Stimulated activated CD8-positive, alpha-beta memory T cell treated with anti-CD3 and anti-CD28 coated beads, Interleukin-4, amount 100 ng/mL, for 1 hour (primary cell): ENCODE measurements around the gene DCHS2.

Experiments
- DNase-seq, 2 donors: peaks; one replicate each; pipeline ENCODE4 v3.0.0-alpha.2; 2020; ENCODE audit warnings: low read depth in 2 of 2, low spot score in 1 of 2

Gene DCHS2

DNA sequence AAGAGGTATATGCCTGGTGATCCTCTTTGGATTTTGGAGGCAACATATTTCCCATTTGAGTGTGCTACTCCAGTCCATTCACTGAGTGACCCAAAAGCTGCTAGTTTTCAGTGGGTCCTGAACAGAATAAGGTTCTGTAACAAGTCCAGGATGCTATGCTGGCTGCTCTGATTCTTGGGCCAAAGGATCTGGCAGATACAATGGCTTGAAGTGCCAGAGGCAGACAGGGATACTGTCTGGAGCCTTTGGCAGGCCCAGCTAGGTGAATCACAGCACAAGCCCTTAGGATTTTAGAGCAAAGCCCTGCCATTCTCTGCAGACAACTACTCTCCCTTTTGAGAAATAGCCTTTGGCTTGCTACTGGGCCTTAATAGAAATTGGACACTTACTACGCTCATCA is 40.6 kb downstream of the DCHS2 start:
- no peak for DNase-seq

DNA sequence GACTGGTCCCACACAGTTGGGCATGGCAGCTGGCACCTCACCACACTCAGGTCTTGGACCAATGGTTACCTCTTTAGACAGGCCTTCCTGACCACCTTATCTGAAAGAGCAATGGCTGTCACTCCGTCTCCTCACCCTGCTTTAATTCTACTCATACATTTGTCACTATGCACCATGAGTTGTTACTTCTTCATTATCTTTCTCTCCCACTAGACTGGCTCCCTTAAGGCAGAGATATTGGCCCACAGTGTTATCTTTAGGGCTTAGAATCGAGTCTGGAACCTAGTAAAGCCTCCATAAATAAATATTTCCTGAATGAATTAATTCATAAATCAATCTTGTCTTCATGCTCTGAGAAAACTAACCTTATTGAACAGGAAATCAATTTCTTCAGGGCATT is 46.6 kb downstream of the DCHS2 start:
- DNase-seq, result no peak

DNA sequence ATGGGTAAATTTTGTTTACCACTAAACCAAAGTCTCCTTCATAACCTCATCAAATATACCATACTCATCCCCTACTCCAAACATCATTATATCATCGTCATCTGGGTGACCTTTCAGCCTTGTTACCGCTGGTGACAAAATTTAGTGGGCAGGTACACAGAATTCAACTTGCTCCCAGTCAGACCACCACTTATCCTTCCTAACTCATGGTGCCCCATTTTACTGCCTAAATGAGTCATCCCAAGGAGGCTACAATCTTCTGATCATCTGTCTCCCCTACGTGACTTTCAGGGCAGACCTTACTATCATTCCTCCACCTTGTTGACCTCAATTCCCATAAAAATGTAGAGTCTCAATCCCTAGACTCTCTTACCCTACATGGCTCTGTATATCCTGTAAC is 49.6 kb downstream of the DCHS2 start:
- no peak for DNase-seq

DNA sequence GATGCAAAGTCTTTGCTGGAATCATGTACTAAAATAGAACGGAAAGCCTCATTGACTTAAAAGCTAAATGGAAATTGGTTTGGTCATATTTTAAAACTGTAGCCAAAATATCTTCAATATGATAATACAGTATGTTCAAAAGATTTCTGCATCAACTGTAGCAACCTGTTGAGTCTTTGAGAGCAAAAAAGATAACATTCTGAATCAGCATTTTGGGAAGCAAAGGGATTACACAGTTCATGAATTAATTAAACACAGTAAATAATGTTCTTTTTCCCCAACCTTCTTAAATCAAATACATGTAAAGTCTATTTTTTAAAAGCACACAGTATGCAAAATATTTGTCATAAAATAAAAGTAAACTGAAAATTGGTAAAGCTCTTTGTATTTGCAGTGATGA is 50.5 kb downstream of the DCHS2 start:
- no peak for DNase-seq

DNA sequence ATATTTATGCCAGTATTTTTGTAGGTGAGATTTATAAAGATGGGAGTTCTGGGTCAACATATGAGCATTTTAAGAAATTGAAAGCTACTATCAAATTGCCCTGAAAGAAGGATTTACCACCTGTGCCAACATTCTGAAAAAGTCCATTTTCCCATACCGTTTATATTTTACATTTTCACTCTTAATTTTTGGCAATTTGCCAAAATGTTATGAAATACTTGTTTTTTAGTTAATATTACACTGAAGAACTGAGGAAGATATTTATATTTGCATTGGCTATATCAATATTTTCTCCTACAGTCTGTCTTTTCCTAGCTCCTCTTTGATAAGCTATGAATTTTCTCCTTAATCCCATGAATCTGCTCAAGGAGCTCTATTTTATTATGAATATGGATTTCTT is 52.4 kb downstream of the DCHS2 start:
- no peak for DNase-seq

DNA sequence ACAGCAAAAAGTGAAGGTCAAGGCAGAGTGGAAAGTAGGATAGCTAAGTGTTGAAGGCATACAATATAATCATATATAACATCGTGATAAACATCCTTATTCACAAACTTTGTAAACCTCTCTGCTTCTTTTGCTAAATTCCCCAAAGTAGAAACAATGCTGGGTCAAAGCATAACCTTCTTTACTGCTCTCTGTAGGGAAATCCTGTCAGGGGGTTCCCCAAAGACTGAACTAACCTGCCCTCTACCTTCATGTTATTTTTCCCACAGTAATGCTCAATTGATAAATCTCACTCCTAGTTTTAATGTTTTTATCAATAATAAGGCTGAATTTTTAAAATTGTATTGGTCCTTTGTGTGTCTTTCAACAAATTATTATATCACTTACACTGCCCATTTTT is 55.7 kb downstream of the DCHS2 start:
- DNase-seq, result no peak

DNA sequence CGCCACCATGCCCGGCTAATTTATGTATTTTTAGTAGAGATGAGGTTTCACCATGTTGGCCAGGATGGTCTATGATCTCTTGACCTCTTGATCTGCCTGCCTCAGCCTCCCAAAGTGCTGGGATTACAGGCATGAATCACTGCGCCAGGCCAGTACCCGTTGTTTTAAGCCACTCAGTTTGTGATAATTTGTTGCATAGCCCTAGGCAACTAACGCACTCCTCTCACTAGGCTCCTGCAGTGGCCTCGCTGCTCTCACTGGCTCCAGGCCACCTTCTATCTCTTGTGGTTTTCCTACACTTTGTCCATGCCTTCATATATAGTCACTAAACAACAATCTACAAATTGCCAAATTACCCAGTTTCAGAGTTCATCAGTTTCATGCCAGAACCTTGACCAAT is 58.1 kb downstream of the DCHS2 start:
- no peak for DNase-seq

DNA sequence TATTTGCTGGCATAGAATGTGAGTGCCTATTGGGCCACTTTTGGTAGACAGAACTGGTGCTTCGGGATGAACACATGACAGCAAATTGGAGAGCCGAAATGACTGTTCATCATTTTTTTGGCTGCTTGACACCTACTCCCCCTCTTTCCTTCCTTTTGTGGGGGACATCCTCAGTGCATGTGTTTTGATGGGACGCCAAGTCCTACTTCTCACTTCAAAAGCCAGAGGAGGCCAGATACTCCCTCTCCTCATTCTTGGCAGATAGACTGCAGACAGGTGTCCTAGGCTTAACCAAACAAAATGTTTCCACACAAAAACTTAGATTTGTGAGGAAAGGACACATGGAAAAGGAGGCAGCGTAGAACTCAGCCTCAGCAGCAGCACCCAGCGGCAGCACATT is 62.4 kb downstream of the DCHS2 start:
- DNase-seq, result no peak

DNA sequence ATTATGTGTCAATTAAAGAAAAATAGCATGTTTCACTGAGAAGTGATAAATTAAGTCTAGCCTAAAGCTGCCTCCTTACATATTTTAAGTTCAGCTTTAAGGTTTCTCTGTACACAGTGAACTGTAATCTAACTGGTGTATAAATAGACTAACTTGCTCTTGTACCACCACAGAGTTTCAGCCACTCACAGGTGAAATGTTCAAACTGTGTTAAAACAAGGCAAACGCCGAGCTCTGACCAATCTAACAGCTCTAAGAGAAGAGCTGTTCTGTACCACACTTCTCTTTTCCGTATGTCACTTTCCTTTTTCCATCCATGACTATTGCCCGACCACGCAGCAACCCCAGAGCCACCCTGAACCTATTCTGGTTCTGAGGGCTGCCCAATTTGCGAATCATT is 64.5 kb downstream of the DCHS2 start:
- DNase-seq, result no peak

DNA sequence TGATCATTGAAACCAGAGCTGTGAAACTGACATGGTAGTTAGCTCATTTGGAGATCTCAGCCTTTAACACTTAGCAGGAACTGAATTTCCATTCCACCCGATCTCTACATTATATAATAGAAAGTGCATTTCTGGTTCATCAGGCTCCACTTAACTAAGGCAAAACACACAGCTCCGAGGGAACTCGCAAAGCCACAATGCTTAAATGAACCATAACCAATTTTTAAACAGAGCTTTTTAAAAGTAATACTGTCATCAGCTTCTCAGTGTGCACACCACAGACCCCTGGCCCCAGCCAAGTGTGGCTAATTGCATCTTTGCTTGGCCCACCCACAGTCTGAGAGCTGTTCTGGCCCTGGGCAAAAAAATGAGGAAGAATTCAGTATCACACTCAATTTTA is 66.1 kb downstream of the DCHS2 start:
- no peak for DNase-seq

DNA sequence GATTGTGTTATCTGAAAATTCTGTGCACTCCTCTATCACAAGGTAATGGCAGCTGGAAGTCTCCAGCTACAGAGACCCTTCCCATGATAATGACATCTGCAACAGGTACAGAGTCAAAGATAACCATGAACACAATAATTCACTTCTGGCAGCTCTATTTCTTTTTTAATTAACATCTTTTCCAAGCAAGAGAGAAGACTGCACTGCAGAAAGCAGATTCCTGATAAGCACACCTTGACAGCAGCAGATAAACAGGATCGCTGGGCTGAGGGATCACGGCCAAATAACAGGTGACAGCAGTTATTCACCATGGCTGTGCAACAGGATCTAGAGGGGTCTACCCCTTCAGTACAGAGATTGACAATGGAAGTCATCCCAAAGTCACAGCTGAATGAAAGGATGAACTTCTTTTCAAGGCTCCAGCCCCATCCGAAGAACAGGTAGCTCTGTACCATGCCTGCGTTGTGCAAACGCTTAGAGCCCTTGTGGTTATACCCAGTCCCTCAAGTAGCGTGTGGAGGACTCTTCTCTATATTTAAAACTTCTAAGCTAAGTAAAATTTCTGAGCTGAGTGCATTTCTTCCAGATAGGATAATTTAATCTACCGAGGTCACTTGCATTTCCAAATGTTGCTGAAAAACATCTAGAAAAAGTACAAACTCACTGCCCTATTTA is 66.7 kb downstream of the DCHS2 start:
- DNase-seq, result no peak

DNA sequence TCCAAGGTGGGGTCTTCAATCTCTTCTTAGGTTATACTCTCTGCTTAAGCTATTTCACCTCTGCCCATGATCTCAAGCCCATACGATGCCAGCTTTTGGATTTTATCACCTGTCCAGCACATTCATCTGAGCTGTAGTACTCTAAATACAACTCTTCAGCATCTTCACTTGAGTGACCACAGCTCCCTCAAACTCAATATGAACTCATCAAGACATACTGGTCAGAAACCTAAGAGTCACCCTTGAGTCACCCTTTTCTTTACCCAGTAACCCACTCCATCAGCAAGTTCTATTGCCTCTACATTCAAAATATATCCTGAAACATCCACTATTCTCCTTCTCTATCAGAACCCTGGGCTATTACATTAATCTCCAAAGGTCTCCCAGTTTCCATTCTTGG is 69.4 kb downstream of the DCHS2 start:
- DNase-seq, result no peak

DNA sequence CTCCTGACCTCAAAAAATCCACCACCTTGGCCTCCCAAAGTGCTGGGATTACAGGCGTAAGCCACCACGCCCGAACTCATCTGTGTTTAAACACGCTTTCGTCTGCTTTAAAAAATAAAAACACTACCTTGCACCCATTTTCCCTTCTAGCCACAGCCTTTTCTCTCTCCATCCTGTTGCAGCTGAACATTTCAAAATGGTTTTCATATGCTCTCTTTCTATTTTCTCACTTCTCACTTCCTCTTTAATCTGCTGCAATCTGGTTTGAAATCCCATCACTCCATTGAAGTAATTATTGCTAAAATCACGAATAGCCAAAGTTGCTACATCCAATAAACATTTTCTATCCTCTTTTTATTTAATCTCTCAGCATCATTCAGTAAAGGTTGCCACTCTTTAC is 70.0 kb downstream of the DCHS2 start:
- no peak for DNase-seq

DNA sequence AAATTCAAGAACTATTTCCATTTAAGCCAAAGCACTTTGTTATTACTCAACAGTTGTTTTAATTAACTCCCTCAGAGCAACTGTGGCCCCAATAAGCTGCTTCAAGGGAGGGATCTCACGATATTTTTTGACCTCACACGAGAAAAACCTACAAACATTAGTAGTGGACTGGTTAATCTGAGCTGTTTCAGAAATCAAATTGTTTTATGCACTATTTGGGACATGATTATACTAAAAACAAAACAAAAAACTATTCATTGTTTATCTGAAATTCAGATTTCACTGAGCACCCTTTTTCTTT is 74.3 kb downstream of the DCHS2 start:
- DNase-seq, result no peak

DNA sequence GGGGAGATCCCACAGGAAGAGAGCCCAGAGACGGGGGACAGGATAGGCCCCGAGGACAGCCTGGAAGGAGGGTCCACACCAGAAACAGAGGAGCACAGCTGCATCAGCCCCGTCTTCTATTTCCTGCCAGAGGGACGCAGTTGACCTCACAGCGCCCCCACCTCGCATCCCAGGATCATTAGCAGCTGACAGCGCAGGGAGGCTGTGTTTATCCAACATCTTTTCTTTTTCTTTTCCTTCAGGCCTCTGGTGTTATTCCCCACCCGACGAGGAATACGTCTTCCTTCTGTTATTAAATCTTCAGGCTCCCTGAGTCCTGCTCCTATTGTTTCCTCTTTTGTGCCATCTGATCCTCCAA is 75.4 kb downstream of the DCHS2 start:
- no peak for DNase-seq

DNA sequence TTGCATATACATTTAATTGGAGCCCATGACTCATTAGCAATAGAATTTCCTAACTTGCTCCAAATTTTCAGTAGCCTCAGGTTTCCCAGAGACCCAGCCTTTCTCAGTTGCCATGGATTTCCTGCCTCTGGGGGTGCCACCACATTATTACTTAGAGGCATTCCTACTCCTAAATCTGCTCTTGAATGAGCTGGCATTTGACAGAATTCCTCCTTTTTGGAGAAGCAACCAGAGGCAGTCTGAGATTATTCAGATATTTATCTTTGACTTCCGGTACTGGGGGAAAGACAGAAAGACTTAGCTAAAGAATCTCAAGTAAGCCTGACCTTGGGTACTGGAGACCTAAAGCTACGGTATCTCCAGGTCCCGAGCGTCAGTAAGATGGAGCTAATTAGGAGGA is 76.3 kb downstream of the DCHS2 start:
- DNase-seq, result no peak

DNA sequence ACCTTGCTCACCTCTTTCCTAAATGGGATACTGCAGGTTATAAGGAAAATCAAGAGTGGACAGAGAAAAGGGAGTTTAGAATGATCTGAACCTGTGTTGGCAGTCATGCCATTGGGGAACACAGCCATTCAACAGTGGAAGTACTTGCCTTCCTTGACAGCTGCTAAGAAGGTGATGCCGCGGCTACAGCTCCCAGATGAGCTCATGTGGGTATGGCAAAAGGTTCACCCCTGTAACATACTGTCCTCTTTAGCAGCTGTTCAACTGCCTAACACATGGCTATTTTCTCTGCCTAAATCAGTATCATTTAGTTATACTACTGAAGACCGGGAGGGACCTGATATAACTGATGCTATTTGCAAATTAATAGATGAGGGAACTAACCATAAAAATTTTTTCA is 76.8 kb downstream of the DCHS2 start:
- DNase-seq, result no peak

DNA sequence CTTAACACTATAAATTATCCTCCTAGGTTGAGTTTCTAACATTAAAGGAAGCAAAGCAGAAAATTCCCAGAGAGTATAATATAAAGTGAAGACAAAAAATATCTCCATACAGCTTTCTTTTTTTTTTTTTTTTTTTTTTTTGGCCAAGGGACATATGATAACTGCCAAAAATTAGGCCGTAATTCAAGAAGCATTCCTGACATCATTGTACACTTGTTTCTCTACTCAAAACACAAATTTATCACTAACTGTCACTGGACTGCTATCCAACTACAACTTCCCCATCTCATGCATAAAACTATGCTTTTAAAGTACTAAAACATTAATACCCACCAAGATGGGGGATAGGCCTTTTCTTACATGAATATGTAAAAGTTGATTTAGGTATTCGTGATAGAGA is 77.2 kb downstream of the DCHS2 start:
- no peak for DNase-seq

DNA sequence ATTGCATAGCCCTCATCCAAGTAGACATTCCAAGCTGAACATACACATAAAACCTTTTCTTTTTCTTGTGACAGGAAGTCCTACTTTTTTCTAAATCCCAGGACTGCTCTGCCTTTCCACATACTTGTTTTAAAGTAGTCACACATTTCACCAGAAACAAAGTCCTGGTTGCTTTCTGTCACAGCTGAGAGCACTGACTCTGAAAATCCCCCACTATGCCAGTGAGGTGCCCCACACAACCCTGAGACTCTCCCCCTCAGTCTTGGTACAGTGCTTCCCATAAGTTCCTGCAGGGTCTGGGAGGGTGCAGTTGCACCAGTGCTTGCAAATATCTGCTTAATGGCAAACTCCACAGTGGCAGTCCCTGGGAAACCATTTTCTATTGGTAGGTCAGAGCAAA is 84.2 kb downstream of the DCHS2 start:
- DNase-seq, result no peak

DNA sequence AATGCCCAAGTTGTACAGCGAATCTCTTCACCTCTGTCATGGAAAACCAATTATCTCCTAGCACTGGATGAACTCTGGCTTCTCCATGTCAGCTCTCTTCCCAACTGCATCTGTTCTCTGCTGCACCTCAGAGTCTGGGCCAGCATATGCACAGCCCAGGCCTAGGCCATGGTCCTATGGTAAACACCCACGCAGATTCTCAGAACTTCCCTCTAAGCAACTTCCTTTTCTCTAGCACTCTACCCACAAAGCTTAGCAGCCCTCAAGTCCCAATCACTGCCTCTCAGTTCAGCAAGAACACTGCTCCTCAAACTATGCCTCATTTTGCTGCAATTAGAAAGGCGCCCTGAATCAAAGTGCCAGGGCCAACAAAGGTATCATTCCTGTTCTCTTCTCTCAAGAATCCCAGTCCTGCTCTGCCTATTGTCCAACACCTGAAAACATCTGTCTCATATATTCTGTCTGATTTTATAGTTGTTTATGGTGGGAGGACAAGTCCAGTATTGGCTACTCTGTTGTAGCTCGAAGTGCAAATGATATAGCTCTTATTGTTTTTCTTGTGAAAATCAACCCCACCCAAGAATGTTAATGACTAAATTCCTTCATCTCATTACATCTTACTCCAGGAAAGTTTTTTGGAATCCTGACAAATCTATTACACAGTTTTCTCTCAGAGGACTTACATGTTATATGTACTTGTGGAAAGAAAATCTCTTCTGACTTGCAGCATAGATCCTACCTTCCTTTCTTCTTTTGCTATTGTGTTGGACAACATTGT is 85.4 kb downstream of the DCHS2 start:
- DNase-seq, result no peak

DNA sequence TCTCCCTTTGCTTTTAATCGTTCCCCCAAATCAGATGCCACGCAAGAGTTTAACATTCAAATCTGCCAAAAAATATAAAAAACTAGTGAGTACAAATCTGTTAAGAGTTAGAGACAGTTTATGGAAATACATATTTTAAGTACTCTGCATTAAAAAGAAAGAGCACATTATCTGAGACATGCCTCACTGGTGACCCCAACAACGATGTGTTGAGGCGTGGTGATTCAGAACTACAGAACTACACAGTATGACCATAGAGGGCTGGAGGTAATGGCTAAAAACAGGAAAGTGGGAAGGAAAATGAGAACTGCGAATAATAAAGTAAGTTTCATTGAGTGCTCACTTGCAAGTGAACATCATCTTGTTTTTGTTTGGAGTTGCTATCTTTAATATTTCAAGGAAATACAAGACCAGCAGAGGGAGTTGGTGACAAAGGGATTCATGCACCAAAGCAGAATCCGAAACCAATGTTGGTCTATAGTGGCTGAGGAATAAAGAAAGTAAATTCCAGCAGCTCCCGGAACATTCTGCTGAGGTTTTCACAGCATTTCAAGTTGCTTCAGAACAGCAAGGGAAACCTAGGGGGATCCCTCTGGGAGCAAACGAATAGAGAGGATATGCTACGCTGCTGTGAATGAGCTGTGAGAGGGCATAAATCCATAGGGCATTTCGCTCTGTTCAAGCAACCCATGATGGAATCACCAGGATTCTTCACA is 92.2 kb downstream of the DCHS2 start:
- DNase-seq, result no peak

DNA sequence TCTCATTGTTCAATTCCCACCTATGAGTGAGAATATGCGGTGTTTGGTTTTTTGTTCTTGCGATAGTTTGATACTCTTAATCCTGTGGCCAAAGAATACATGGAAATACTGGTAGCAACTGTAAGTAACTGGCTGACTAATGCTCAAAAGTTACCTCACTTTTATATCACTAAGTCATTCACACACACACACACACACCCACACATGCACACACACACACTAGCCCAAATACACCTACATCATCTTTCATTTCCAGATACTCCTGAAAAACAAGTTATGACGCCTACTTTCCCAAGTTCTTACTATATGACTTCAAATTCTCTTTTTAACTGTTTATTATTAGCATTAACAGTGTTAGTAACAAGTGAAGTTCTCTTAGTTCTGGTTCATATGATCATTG is 101.3 kb downstream of the DCHS2 start:
- DNase-seq, result no peak

DNA sequence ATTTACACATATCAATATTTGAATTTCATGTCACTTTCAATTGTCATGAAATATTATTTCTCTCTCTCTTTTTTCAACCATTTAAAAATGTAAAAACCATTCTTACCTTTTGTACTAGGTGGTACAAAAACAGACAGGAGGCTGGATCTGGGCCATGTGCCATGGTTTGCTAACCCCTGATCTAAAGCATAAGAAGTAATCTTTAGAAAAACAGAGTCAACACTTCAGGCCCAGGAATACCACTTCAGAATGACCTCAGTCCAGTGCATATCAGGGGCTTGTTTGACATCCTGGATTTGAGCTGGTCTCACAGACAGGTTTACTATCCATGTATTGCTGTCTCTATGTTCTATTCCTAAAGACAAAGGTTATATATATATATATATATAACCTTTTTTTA is 102.5 kb downstream of the DCHS2 start:
- no peak for DNase-seq
